ENCODE data around the gene CYSRT1.

- no peak for TF ChIP-seq YY1 (IDR thresholded peaks at IDR 0.05; ENCODE audit: low read depth)
- TF ChIP-seq CREB1 (IDR thresholded peaks at IDR 0.05; ENCODE audit: low read depth) = no peak
- no peak for TF ChIP-seq ZBTB7A (IDR thresholded peaks at IDR 0.05; ENCODE audit: low read depth)
- TF ChIP-seq USF1 (IDR thresholded peaks at IDR 0.05) = no peak
- TF ChIP-seq NFIC (IDR thresholded peaks at IDR 0.05) = no peak
- TF ChIP-seq MAX (IDR thresholded peaks at IDR 0.05) = no peak
These were observed 31.9 kb downstream of the CYSRT1 start for GRCh38 chr9:137256856-137257255.
